GM23248 (cell line): ENCODE measurements around the gene ATP6V1B1. TPM values are rescaled to one million over a fixed set of nuclear protein-coding genes. Genes with fewer than 3 reads are reported as not detected.

Experiments used
- DNase-seq: peaks from one replicate; pipeline ENCODE4 v3.0.0-alpha.2; 2015
- H2AFZ ChIP-seq: fragments of 200-600 bp; sonication (generic); 2 replicates; pipeline ENCODE4 v1.6.1; 2016; ENCODE audit warnings: antibody characterized with exemption
- H3F3A ChIP-seq: fragments of 200-600 bp; sonication (generic); 2 replicates; pipeline ENCODE4 v1.6.1; 2016; ENCODE audit warnings: mild to moderate bottlenecking, antibody characterized with exemption, mixed run types; ENCODE audit not compliant: insufficient read depth
- H3K27ac ChIP-seq: fragments of 200-600 bp; sonication (generic); 2 replicates; pipeline ENCODE4 v1.5.1; 2016; ENCODE audit warnings: mild to moderate bottlenecking
- H3K27me3 ChIP-seq: fragments of 200-600 bp; sonication (generic); replicated peaks from 2 replicates; pipeline ENCODE4 v1.6.1; 2016; ENCODE audit warnings: mild to moderate bottlenecking; ENCODE audit not compliant: insufficient read depth
- H3K36me3 ChIP-seq: fragments of 200-600 bp; sonication (generic); 2 replicates; pipeline ENCODE4 v1.6.1; 2016; ENCODE audit warnings: low read depth, mild to moderate bottlenecking
- H3K4me1 ChIP-seq: fragments of 200-600 bp; sonication (generic); 2 replicates; pipeline ENCODE4 v1.6.1; 2016; ENCODE audit warnings: mild to moderate bottlenecking; ENCODE audit not compliant: insufficient read depth
- H3K4me2 ChIP-seq: fragments of 200-600 bp; sonication (generic); one replicate; pipeline ENCODE4 v1.6.1; 2016; ENCODE audit warnings: mild to moderate bottlenecking; ENCODE audit not compliant: unreplicated experiment
- H3K4me3 ChIP-seq: fragments of 200-600 bp; sonication (generic); 2 replicates; pipeline ENCODE4 v1.5.1; 2016; ENCODE audit warnings: mild to moderate bottlenecking
- H3K79me2 ChIP-seq: fragments of 200-600 bp; sonication (generic); 2 replicates; pipeline ENCODE4 v1.6.1; 2016; ENCODE audit warnings: mild to moderate bottlenecking; ENCODE audit not compliant: insufficient read depth
- H3K9ac ChIP-seq: fragments of 200-600 bp; sonication (generic); 2 replicates; pipeline ENCODE4 v1.6.1; 2016; ENCODE audit warnings: mild to moderate bottlenecking
- H3K9me2 ChIP-seq: fragments of 200-600 bp; sonication (generic); 2 replicates; pipeline ENCODE4 v1.6.1; 2016; ENCODE audit warnings: mixed run types, mild to moderate bottlenecking, moderate library complexity; ENCODE audit not compliant: insufficient read depth
- H3K9me3 ChIP-seq: fragments of 200-600 bp; sonication (generic); one replicate; pipeline ENCODE4 v1.6.1; 2017; ENCODE audit warnings: low read depth
- H4K20me1 ChIP-seq: fragments of 200-600 bp; sonication (generic); 2 replicates; pipeline ENCODE4 v1.6.0; 2016; ENCODE audit not compliant: insufficient read depth
- EZH2 ChIP-seq: fragments of 200-600 bp; sonication (generic); IDR thresholded peaks from 2 replicates; pipeline ENCODE4 v1.6.1; 2018; ENCODE audit warnings: antibody characterized with exemption, mild to moderate bottlenecking; ENCODE audit not compliant: insufficient read depth, poor library complexity, severe bottlenecking
- EZH2phosphoT487 ChIP-seq: fragments of 200-600 bp; sonication (generic); IDR thresholded peaks from 2 replicates; pipeline ENCODE4 v1.6.1; 2018; ENCODE audit warnings: antibody characterized with exemption, moderate library complexity, mild to moderate bottlenecking, low read depth; ENCODE audit not compliant: insufficient read depth
- WGBS, 2 experiments: methylation state at CpG; one replicate each; pipeline ENCODE4 v1.1.6; 2015 to 2017; ENCODE audit warnings: low lambda C conversion rate in 2 of 2, low coverage in 1 of 2; ENCODE audit errors: missing lambda C conversion rate in 2 of 2; 5-methylcytosine and 5-hydroxymethylcytosine counted together
- in situ Hi-C: fragments of 300-500 bp; cut with MboI; formaldehyde crosslinking; loops from 2 replicates; pipeline ENCODE4 v1.15.0; 2020
- polyA plus RNA-seq: library from polyadenylated mRNA; unstranded; fragments of >200 nt; fragmentation: Nextera tagmentation; extraction: Ambion mirVana; gene quantifications from 2 replicates; pipeline ENCODE4 v1.2.1, GENCODE V29; 2016
- total RNA-seq: library from RNA; depleted of rRNA; stranded (reverse); fragments of >200 nt; shearing (Covaris generic); gene quantifications from 2 replicates; pipeline ENCODE4 v1.2.3, GENCODE V29; 2014

ATP6V1B1 gene
- total and polyA plus RNA-seq, 2 experiments from 2014 or later: 0.60 TPM; not detected in 1

DNA sequence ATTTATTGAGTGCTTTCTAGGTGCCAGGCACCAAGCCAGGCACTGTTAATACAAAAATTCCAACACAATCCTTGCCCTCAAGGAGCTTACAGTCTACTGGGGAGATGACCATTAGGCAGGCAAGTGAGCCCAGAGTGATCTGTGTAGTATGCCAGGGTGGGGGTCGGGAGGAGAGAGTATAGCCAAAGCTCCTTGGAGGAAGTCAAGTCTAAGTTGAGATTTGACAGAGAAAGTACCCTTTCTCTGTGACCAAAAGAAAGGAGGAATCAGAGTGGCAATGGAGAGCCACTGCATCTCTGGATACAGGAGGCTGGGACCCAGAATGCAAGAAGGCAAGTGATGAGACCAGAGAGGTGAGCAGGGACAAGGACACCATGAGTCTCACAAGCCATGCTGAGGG, 50.3 kb downstream of the ATP6V1B1 start:
- H3K27me3 ChIP-seq: no peaks in the 10 kb centered on the region
- H3F3A ChIP-seq: no peaks in the 10 kb centered on the region
- peaks cover 13% of the 10 kb centered on the region; the same call in 1 of the 2 replicates for H3K79me2 ChIP-seq
- no peak overlapping the region for H3K27ac ChIP-seq
- H3K4me3 ChIP-seq: no peak overlapping the region
- in situ Hi-C loops: no loop called here
- no peaks in the 10 kb centered on the region for H3K9me3 ChIP-seq
- H3K9me2 ChIP-seq: no peaks in the 10 kb centered on the region
- H3K9ac ChIP-seq: no peak overlapping the region
- peaks cover 6% of the 10 kb centered on the region; the same call in 1 of the 2 replicates for H3K36me3 ChIP-seq
- TF ChIP-seq EZH2phosphoT487 (no peak), EZH2 (no peak)
- DNase-seq: no peak
- 94 to 100% methylated on average over 1 of the region's 1 CpG for WGBS, 2 experiments
- no peak overlapping the region for H3K4me2 ChIP-seq
- H2AFZ ChIP-seq: no peak overlapping the region
- H4K20me1 ChIP-seq: no peaks in the 10 kb centered on the region
- H3K4me1 ChIP-seq: no peaks in the 10 kb centered on the region

DNA sequence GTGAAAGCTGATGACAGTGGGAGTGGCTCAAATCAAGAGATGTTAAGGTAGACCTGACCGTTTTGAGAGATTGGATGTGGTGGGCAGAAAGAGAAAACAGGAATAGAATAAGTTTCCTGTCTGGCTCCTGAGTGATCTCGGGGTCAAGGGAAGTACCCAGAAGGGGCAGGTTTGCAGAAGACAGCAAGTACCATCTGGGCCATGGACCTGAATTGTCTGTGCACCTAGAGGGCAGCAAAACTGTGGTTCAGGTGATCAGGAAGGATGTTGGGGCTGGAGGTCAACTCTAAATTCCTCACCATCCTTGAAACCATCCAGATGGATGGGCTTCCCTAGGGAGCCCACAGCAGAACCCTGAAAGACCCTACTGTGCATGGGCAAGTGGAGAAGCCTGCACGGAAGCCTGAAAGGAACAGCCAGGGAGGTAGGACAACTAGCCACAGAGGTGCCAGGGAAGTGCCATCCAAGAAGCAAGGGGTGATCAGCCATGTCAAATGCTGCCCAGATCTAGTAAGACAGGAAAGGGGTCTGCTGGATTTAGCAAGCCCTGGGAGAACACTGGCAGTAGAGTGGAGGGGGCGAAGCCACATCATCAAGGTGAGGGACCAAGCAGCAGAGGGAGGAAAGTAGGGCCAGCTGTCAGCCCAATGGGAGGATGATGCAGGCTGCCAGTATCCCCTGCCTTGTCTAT, 50.9 kb downstream of the ATP6V1B1 start:
- Histone ChIP-seq H3K27ac (no peak overlapping the region), H4K20me1 (no peaks in the 10 kb centered on the region), H3K9me2 (no peaks in the 10 kb centered on the region), H3K9me3 (no peaks in the 10 kb centered on the region), H3K79me2 (peaks cover 20% of the 10 kb centered on the region), H2AFZ (no peak overlapping the region), H3K36me3 (peaks cover 6% of the 10 kb centered on the region; the same call in 1 of the 2 replicates), H3K27me3 (no peaks in the 10 kb centered on the region), H3K9ac (no peak overlapping the region), H3F3A (no peaks in the 10 kb centered on the region), H3K4me3 (no peak overlapping the region), H3K4me1 (no peaks in the 10 kb centered on the region), H3K4me2 (no peak overlapping the region)
- in situ Hi-C loops: no loop called here
- TF ChIP-seq EZH2: no peak
- TF ChIP-seq EZH2phosphoT487: no peak
- no peak for DNase-seq
- WGBS, 2 experiments: 80 to 84% methylated on average over 4 of the region's 4 CpGs

DNA sequence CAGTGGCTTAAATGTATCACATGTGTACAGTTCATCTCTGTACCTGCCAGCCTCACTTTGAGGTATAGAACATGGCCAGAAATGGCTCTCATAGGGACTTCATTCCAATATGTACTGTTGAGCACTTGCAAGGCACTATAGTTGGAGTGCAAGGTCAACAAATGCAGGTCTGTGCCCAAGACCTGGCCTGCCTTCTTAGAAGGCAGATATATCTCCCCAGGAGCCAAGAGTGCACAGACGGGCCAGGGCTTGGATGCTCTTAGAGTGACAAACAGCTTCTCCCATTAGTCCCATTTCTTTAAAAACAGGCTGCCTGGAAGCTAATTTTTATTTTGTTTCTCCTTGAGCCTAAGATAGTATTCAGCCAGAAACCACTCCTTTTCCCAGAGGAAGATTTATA, 51.7 kb downstream of the ATP6V1B1 start:
- H3F3A ChIP-seq: no peaks in the 10 kb centered on the region
- no peak overlapping the region for H3K4me3 ChIP-seq
- H4K20me1 ChIP-seq: no peaks in the 10 kb centered on the region
- DNase-seq: no peak
- no peaks in the 10 kb centered on the region for H3K27me3 ChIP-seq
- peaks cover 6% of the 10 kb centered on the region; the same call in 1 of the 2 replicates for H3K36me3 ChIP-seq
- no peak overlapping the region for H3K9ac ChIP-seq
- in situ Hi-C loops: no loop called here
- WGBS, 2 experiments: 43 to 59% methylated on average over 1 of the region's 1 CpG
- no peaks in the 10 kb centered on the region for H3K9me3 ChIP-seq
- no peaks in the 10 kb centered on the region for H3K4me1 ChIP-seq
- peaks cover 27% of the 10 kb centered on the region for H3K79me2 ChIP-seq
- no peak overlapping the region for H3K4me2 ChIP-seq
- no peaks in the 10 kb centered on the region for H3K9me2 ChIP-seq
- no peak for TF ChIP-seq EZH2
- TF ChIP-seq EZH2phosphoT487: no peak
- no peak overlapping the region for H2AFZ ChIP-seq
- H3K27ac ChIP-seq: no peak overlapping the region

DNA sequence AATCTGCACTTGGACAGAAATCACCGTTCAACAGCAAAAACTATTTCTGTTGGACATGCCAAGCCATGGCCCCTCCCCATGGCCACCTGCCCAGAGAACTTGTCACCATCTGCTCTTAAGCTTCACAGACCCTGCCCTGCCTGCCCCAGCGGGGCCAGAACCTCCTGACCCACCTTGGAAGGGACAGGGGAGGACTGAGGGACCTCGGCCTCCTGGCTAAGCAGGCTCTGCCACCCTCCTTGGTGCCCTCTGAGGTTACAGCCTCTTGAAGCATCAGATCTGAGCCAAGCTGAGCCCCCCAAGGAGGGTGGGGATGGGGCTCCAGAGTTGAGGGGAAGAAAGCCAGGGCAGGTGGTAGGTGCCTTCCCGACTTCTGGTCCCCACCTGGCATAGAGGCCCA, 52.5 kb downstream of the ATP6V1B1 start:
- TF ChIP-seq EZH2 (no peak), EZH2phosphoT487 (no peak)
- Histone ChIP-seq H3K36me3 (peaks cover 6% of the 10 kb centered on the region; the same call in 1 of the 2 replicates), H3K4me1 (peaks cover 5% of the 10 kb centered on the region; the same call in 1 of the 2 replicates), H3K9me2 (no peaks in the 10 kb centered on the region), H3K27ac (no peak overlapping the region), H4K20me1 (no peaks in the 10 kb centered on the region), H3K9ac (no peak overlapping the region), H2AFZ (no peak overlapping the region), H3K4me2 (no peak overlapping the region), H3K27me3 (no peaks in the 10 kb centered on the region), H3K9me3 (no peaks in the 10 kb centered on the region), H3K79me2 (peaks cover 35% of the 10 kb centered on the region), H3F3A (no peaks in the 10 kb centered on the region), H3K4me3 (no peak overlapping the region)
- in situ Hi-C loops: no loop called here
- 27 to 32% methylated on average over 4 of the region's 4 CpGs for WGBS, 2 experiments
- no peak for DNase-seq
